ENCODE results near the gene HDC. TPM values are rescaled to one million over a fixed set of nuclear protein-coding genes. Genes with fewer than 3 reads are reported as not detected.

The HDC gene
- total RNA-seq, 1 donor from 2014 or later = 0.14 TPM

GRCh38 chr15:50278496-50278895, 13.0 kb upstream of the HDC start:
- no peak overlapping the region for H3K4me3 Mint-ChIP-seq
- TF ChIP-seq CTCF (conservative IDR thresholded peaks at IDR 0.05) = no peak
- H3K4me1 Mint-ChIP-seq (ENCODE audit: unreplicated experiment) = no peaks in the 10 kb centered on the region
- H3K27ac Mint-ChIP-seq = no peak overlapping the region
- H3K36me3 Mint-ChIP-seq = no peaks in the 10 kb centered on the region
- DNase-seq (ENCODE audit: extremely low spot score, unreplicated experiment) = no peak
- no peaks in the 10 kb centered on the region for H3K27me3 Mint-ChIP-seq
- H3K9me3 Mint-ChIP-seq = no peaks in the 10 kb centered on the region

GRCh38 chr15:50277370-50277769, 11.8 kb upstream of the HDC start:
- no peak for DNase-seq (ENCODE audit: extremely low spot score, unreplicated experiment)
- H3K27ac Mint-ChIP-seq = no peak overlapping the region

DNA sequence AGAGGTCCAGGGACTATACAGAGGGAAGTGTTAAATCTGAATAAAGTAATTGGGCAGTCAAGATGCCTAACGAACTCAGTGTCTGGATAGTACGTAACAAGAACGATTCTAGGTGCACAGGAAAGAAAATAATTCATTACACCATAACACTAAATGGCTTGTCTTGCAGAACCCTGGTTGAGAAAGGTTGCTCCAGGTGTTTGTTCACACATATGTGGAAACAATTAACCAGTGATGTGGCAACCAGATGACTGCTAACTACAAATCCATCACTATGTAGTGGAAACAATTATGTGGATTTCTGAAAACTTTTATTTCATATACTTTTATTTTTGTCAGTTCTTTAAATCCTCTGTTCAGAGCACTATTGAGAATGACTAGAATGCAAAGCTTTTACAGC, 10.4 kb upstream of the HDC start:
- TF ChIP-seq CTCF (conservative IDR thresholded peaks at IDR 0.05) = no peak
- DNase-seq (ENCODE audit: extremely low spot score, unreplicated experiment) = no peak
- Mint-ChIP-seq H3K9me3 (no peaks in the 10 kb centered on the region), H3K4me3 (no peak overlapping the region), H3K27ac (no peak overlapping the region), H3K4me1 (ENCODE audit: unreplicated experiment) (no peaks in the 10 kb centered on the region), H3K27me3 (no peaks in the 10 kb centered on the region), H3K36me3 (no peaks in the 10 kb centered on the region)

More at GRCh38 chr15:50277370-50277769, 11.8 kb upstream of the HDC start:
- TF ChIP-seq CTCF (conservative IDR thresholded peaks at IDR 0.05) = no peak
- H3K27me3 Mint-ChIP-seq = no peaks in the 10 kb centered on the region
- H3K9me3 Mint-ChIP-seq = no peaks in the 10 kb centered on the region
- no peak overlapping the region for H3K4me3 Mint-ChIP-seq
- no peaks in the 10 kb centered on the region for H3K4me1 Mint-ChIP-seq (ENCODE audit: unreplicated experiment)
- H3K36me3 Mint-ChIP-seq = no peaks in the 10 kb centered on the region

DNA sequence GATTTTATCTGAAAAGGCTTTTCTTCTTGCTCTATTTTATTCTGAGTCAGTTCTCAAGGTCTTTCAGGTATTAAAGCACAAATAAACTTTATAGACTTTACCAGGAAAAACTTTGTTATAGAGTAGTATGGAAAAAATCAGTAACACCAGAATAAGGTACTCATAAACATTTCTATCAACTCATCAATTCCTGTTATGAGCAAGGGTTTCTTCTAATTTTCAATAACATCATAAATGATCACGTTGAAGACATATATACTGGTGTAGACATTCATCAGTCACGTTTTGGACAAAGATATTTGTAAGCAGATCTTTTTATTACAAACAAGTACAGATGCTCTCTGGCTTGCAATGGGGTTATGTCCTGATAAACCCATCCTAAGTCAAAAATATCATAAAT, 9.6 kb upstream of the HDC start:
- Mint-ChIP-seq H3K4me3 (no peak overlapping the region), H3K4me1 (ENCODE audit: unreplicated experiment) (no peaks in the 10 kb centered on the region), H3K9me3 (no peaks in the 10 kb centered on the region), H3K27me3 (no peaks in the 10 kb centered on the region), H3K27ac (no peak overlapping the region), H3K36me3 (no peaks in the 10 kb centered on the region)
- no peak for TF ChIP-seq CTCF (conservative IDR thresholded peaks at IDR 0.05)
- no peak for DNase-seq (ENCODE audit: extremely low spot score, unreplicated experiment)

DNA sequence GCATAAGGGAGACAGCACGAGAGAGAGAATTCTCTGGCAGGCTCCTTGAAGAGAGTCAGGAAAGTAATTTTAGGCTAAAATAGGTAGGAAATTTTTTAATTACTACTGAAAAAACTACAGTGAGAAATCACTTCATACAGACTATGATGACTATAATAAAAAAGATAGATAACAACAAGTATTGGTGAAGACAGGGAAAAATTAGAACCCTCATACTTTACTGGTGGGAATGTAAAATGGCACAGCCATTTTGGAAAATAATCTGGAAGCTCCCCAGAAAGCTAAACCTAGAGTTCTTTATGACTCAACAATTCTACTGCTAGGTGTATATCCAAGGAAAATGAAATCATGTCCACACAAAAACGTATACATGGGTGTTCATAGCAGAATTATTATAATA, 2.1 kb upstream of the HDC start:
- Mint-ChIP-seq H3K27me3 (peaks cover 4% of the 10 kb centered on the region), H3K4me1 (ENCODE audit: unreplicated experiment) (no peaks in the 10 kb centered on the region), H3K36me3 (no peaks in the 10 kb centered on the region), H3K9me3 (peaks cover 5% of the 10 kb centered on the region), H3K27ac (no peak overlapping the region), H3K4me3 (no peak overlapping the region)
- no peak for DNase-seq (ENCODE audit: extremely low spot score, unreplicated experiment)
- TF ChIP-seq CTCF (conservative IDR thresholded peaks at IDR 0.05) = no peak

- Mint-ChIP-seq H3K9me3 (peaks cover 5% of the 10 kb centered on the region), H3K27ac (no peak overlapping the region), H3K4me3 (no peak overlapping the region), H3K36me3 (no peaks in the 10 kb centered on the region), H3K4me1 (ENCODE audit: unreplicated experiment) (no peaks in the 10 kb centered on the region), H3K27me3 (peaks cover 8% of the 10 kb centered on the region)
- DNase-seq (ENCODE audit: extremely low spot score, unreplicated experiment) = no peak
- no peak for TF ChIP-seq CTCF (conservative IDR thresholded peaks at IDR 0.05)
Measured at GRCh38 chr15:50262533-50262932, 3.0 kb downstream of the HDC start.

Measured in type B pancreatic cell (in vitro differentiated cells).